K562 (cell line): ENCODE results near the gene TTC31. TPM values are rescaled to one million over a fixed set of nuclear protein-coding genes. Genes with fewer than 3 reads are reported as not detected.

Experiments
- ARNT ChIP-seq, 2 experiments: fragments of 450-650 bp; IDR thresholded peaks; 2 replicates each; pipeline ENCODE4 v1.6.1; 2016; ENCODE audit warnings: mild to moderate bottlenecking in 1 of 2
- CBX3 ChIP-seq, 2 experiments: IDR thresholded peaks; 1 replicate in 1 of 2; 2 replicates in 1 of 2; pipeline ENCODE4 v1.6.1; 2012; ENCODE audit warnings: inconsistent platforms in 2 of 2, low read length in 2 of 2, borderline replicate concordance in 1 of 2, control low read depth in 1 of 2
- CHD2 ChIP-seq: IDR thresholded peaks from 2 replicates; pipeline ENCODE4 v1.6.1; 2011; ENCODE audit warnings: low read depth, low read length
- ESRRA ChIP-seq: fragments of 450-650 bp; IDR thresholded peaks from 2 replicates; pipeline ENCODE4 v1.6.1; 2014; ENCODE audit warnings: low read depth, mild to moderate bottlenecking, moderate library complexity, borderline replicate concordance
- HINFP ChIP-seq: fragments of 450-650 bp; conservative IDR thresholded peaks from 2 replicates; pipeline ENCODE4 v1.6.1; 2016; ENCODE audit warnings: missing genetic modification characterization, low read depth, mild to moderate bottlenecking, control low read depth, missing compliant biosample characterization
- HNRNPLL ChIP-seq: fragments of 200-400 bp; formaldehyde crosslinking; IDR thresholded peaks from 2 replicates; pipeline ENCODE4 v1.6.1; 2017; ENCODE audit warnings: low read length, low read depth, mild to moderate bottlenecking; ENCODE audit not compliant: poor library complexity, severe bottlenecking
- KAT8 ChIP-seq: fragments of 450-650 bp; IDR thresholded peaks from 2 replicates; pipeline ENCODE4 v1.6.1; 2016; ENCODE audit warnings: low read depth, mild to moderate bottlenecking
- MED1 ChIP-seq: sonication (generic); formaldehyde crosslinking; IDR thresholded peaks from 2 replicates; pipeline ENCODE4 v1.8.1; 2023; ENCODE audit warnings: missing genetic modification reagents, borderline replicate concordance
- MYNN ChIP-seq, 2 experiments: sonication (generic); formaldehyde crosslinking in 1 of 2; IDR thresholded peaks; 2 replicates each; pipeline versions ENCODE4 v1.5.0 to v1.6.1; 2016 to 2020; ENCODE audit warnings: antibody characterized with exemption in 1 of 2, missing genetic modification reagents in 1 of 2
- NFIC ChIP-seq: fragments of 450-650 bp; IDR thresholded peaks from 2 replicates; pipeline ENCODE4 v1.6.1; 2017; ENCODE audit warnings: mild to moderate bottlenecking, inconsistent platforms
- NRF1 ChIP-seq, 2 experiments: fragments of 450-650 bp; IDR thresholded peaks in 1 of 2; conservative IDR thresholded peaks in 1 of 2; 2 replicates each; pipeline ENCODE4 v1.6.1; 2014; ENCODE audit warnings: mild to moderate bottlenecking in 2 of 2
- RERE ChIP-seq: sonication (generic); formaldehyde crosslinking; IDR thresholded peaks from 2 replicates; pipeline ENCODE4 v1.8.0; 2023; ENCODE audit warnings: missing genetic modification reagents, mild to moderate bottlenecking, borderline replicate concordance
- RUNX1 ChIP-seq: sonication (generic); IDR thresholded peaks from 2 replicates; pipeline ENCODE4 v1.6.1; 2016; ENCODE audit warnings: antibody characterized with exemption, low read depth
- SIN3A ChIP-seq, 2 experiments: fragments of 150-350 bp in 1 of 2; IDR thresholded peaks; 2 replicates each; pipeline ENCODE4 v1.6.1; 2011 to 2016; ENCODE audit warnings: borderline replicate concordance in 2 of 2, low read depth in 2 of 2, low read length in 2 of 2, mild to moderate bottlenecking in 2 of 2, moderate library complexity in 2 of 2; ENCODE audit not compliant: control insufficient read depth in 1 of 2
- ZNF134 ChIP-seq: fragments of 250-450 bp; sonication (Bioruptor Pico); conservative IDR thresholded peaks from 2 replicates; pipeline ENCODE4 v1.4.0; 2020
- ZNF436 ChIP-seq: fragments of 250-450, 450-650 bp; sonication (Bioruptor Pico); formaldehyde crosslinking; IDR thresholded peaks from 2 replicates; pipeline ENCODE4 v1.7.0; 2020; ENCODE audit warnings: mild to moderate bottlenecking
- ZNF695 ChIP-seq: fragments of 450-650 bp; formaldehyde crosslinking; IDR thresholded peaks from 2 replicates; pipeline ENCODE4 v1.4.0; 2020; ENCODE audit warnings: mild to moderate bottlenecking, moderate library complexity
- polyA plus RNA-seq, 8 experiments: library from polyadenylated mRNA; depleted of rRNA in 4 of 8; stranded (reverse) in 5 of 8; unstranded in 3 of 8; fragments of >200 nt; fragmentation: Nextera tagmentation in 2 of 8; fragmentation: Illumina TruSeq in 1 of 8; extraction: Ambion mirVana in 2 of 8; extraction: Trizol in 1 of 8; gene quantifications; 2 replicates each; pipeline versions ENCODE4 v1.2.1 to v1.2.3, GENCODE V29; 2011 to 2014; ENCODE audit warnings: inconsistent platforms in 1 of 8, missing spikeins in 1 of 8
- total RNA-seq, 7 experiments: library from RNA; depleted of rRNA in 6 of 7; stranded (reverse); fragments of >200 nt in 6 of 7; fragmentation: Illumina TruSeq in 2 of 7; extraction: Trizol in 2 of 7; gene quantifications; 2 replicates each; pipeline versions ENCODE4 v1.2.1 to v1.2.3, GENCODE V29; 2011 to 2021; ENCODE audit warnings: low replicate concordance in 1 of 7
- TF ChIP-seq, protein P1 (sequence below): conservative IDR thresholded peaks from 2 replicates; pipeline ENCODE4 v1.6.1; 2011; ENCODE audit warnings: low read depth, mild to moderate bottlenecking, low read length; ENCODE audit not compliant: control insufficient read depth

TTC31 gene
- total and polyA plus RNA-seq, 9 of the 15 experiments (the other 6 are each of a cell fraction or from before 2014, with no cell fraction given), result 4.7 to 30.5 (median 15.9) TPM

DNA sequence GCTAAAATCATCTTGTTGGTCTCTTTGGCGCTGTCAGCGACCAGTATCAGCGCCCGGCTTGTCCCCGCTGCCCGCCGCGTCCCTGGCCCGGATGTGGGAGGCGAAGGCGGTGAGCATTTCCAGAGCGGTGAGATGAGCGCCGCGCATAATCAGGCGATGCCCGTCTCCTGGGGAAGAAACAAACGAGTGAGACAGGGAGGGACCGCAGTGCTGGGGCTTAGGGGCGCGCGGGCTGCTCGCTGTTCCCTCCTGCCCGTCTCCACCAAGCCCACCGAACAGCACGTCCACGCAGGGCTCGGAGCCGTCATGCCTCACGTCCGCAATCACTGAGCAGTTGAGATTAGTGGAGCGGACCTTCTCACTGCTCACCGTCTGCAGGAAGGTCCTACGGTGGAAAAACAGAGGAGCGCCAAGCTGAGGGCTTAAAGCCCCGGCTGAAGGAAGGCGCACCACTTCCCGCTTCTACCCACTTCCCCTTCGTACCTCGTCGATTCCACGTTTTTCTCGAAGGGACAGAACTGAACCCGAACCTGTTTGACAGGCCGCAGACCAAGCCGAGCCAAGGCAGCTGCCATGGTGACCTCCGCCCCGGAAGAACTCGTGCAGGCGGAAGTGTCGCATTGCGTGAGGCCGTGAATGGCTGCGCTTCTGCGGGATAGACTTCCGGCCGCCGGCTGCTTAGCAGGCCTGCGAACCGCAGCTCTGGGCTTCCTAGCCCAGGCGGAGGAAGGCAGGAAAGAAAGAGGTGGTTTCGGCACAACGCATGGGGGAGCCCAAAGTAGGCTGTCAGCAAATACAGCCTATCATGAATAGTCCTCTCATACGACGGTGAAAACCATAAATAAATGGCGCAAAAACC lies 10.6 kb upstream of the TTC31 start, which contains the start of gene MRPL53 (continued):
- peak; percentile 74 to 75; a peak in 1 of 4 replicates for TF ChIP-seq SIN3A (IDR thresholded peaks at IDR 0.05; ENCODE audit: borderline replicate concordance in 2 of 2, control insufficient read depth in 1 of 2, low read depth in 2 of 2, low read length in 2 of 2)
- TF ChIP-seq ARNT (IDR thresholded peaks at IDR 0.05), result 0 out of 4 replicates have a peak, but pooled peaks of 1 of the 2 experiments have one; percentile 18
- peak; percentile 85 for TF ChIP-seq MYNN (IDR thresholded peaks at IDR 0.05)
- no peak for TF ChIP-seq MYNN (CRISPR knock-in tag; IDR thresholded peaks at IDR 0.05)
- TF ChIP-seq KAT8, result no peak; the same call in 1 of the 2 replicates
- TF ChIP-seq, protein P1, sequence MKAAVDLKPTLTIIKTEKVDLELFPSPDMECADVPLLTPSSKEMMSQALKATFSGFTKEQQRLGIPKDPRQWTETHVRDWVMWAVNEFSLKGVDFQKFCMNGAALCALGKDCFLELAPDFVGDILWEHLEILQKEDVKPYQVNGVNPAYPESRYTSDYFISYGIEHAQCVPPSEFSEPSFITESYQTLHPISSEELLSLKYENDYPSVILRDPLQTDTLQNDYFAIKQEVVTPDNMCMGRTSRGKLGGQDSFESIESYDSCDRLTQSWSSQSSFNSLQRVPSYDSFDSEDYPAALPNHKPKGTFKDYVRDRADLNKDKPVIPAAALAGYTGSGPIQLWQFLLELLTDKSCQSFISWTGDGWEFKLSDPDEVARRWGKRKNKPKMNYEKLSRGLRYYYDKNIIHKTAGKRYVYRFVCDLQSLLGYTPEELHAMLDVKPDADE, result peak; percentile 75; the same call in 1 of the 2 replicates
- peak in 1 of 2 experiments; percentile 84; a peak in 1 of 3 replicates for TF ChIP-seq CBX3 (IDR thresholded peaks at IDR 0.05; ENCODE audit: borderline replicate concordance in 1 of 2, low read length in 2 of 2)
- peak; percentile 72; the same call in 1 of the 2 replicates for TF ChIP-seq CHD2
- 0 out of 2 replicates have a peak, but pooled peaks have one; percentile 52 for TF ChIP-seq HINFP (tag)
- TF ChIP-seq HNRNPLL, result peak; percentile 54
- no peak for TF ChIP-seq MED1 (CRISPR knock-in tag)
- peak; percentile 47; the same call in 1 of the 2 replicates for TF ChIP-seq NFIC
- TF ChIP-seq NRF1 (conservative IDR thresholded peaks at IDR 0.05 in 1 of 2, IDR thresholded peaks at IDR 0.05 in 1 of 2), result peak; percentile 76 to 83
- no peak for TF ChIP-seq RERE (CRISPR knock-in tag)
- peak; percentile 66 for TF ChIP-seq ESRRA
- no peak for TF ChIP-seq ZNF695
- TF ChIP-seq RUNX1, result no peak
- peak; percentile 85 for TF ChIP-seq ZNF134
- TF ChIP-seq ZNF436 (CRISPR knock-in tag), result peak; percentile 52; the same call in 1 of the 2 replicates
